GM12875 (cell line): Measurements from ENCODE around the gene COL16A1.
A peak's percentile ranks its signal among the peaks of the same experiment; 100 is the strongest.
"Not testable (repeated sequence)": the region's sequence is repeated elsewhere in the genome, so short reads cannot be mapped to it uniquely, and the experiment has no call there.

ENCODE experiments used
- H3K4me3 ChIP-seq: one replicate; pipeline ENCODE4 v1.5.1; 2011; ENCODE audit warnings: low read depth, low read length, control low read depth
- CTCF ChIP-seq: IDR thresholded peaks from 2 replicates; pipeline ENCODE4 v1.5.1; 2011; ENCODE audit warnings: low read depth, mild to moderate bottlenecking, control low read depth, inconsistent platforms, low read length, moderate library complexity, borderline replicate concordance; ENCODE audit not compliant: insufficient read depth

COL16A1 gene

GRCh38 chr1:31715087-31715872 is 11.5 kb upstream of the COL16A1 start:
- H3K4me3 ChIP-seq: no peak overlapping the region
- peak; percentile 74; the same call in 1 of the 2 replicates for TF ChIP-seq CTCF

- H3K4me3 ChIP-seq: no peak overlapping the region
- TF ChIP-seq CTCF: peak; percentile 60
These were observed 10.7 kb upstream of the COL16A1 start for GRCh38 chr1:31714442-31715086.

GRCh38 chr1:31712630-31713029 is 8.8 kb upstream of the COL16A1 start:
- H3K4me3 ChIP-seq: no peak overlapping the region
- TF ChIP-seq CTCF: no peak

GRCh38 chr1:31712068-31712467 is 8.3 kb upstream of the COL16A1 start:
- H3K4me3 ChIP-seq: no peak overlapping the region
- TF ChIP-seq CTCF: no peak

- no peak overlapping the region for H3K4me3 ChIP-seq
- TF ChIP-seq CTCF: no peak
These were observed 4.5 kb upstream of the COL16A1 start for GRCh38 chr1:31708324-31708723.

GRCh38 chr1:31707711-31708110 is 3.9 kb upstream of the COL16A1 start:
- peak; percentile 29; the same call in 1 of the 2 replicates for TF ChIP-seq CTCF
- H3K4me3 ChIP-seq: no peak overlapping the region

GRCh38 chr1:31707059-31707600 is 3.3 kb upstream of the COL16A1 start:
- not testable (repeated sequence) for H3K4me3 ChIP-seq
